GM19023 (cell line): ENCODE results near the gene SEC62.
A peak's percentile ranks its signal among the peaks of the same experiment; 100 is the strongest.

Experiments used
- ATAC-seq: cut with Tn5 transposase; IDR thresholded peaks from one replicate; pipeline ENCODE4 v1.9.1; 2021; ENCODE audit warnings: mild to moderate bottlenecking, moderate library complexity; ENCODE audit not compliant: unreplicated experiment

SEC62 gene

GRCh38 chr3:169966951-169967915, 626 bp downstream of the SEC62 start:
- ATAC-seq = peak; percentile 56

- ATAC-seq = no peak
Measured at GRCh38 chr3:169968224-169968885, 1.7 kb downstream of the SEC62 start.

- ATAC-seq = no peak
Measured at GRCh38 chr3:169969174-169970095, 2.8 kb downstream of the SEC62 start.

- ATAC-seq = no peak
Measured at GRCh38 chr3:169970847-169971246, 4.2 kb downstream of the SEC62 start.

- ATAC-seq = no peak
Measured at GRCh38 chr3:169971522-169971921, 4.9 kb downstream of the SEC62 start.

- no peak for ATAC-seq
Measured at GRCh38 chr3:169980055-169980454, 13.4 kb downstream of the SEC62 start.

GRCh38 chr3:169984292-169984691, 17.7 kb downstream of the SEC62 start:
- ATAC-seq = no peak

GRCh38 chr3:169990431-169990830, 23.8 kb downstream of the SEC62 start:
- no peak for ATAC-seq

GRCh38 chr3:169992156-169992555, 25.5 kb downstream of the SEC62 start:
- ATAC-seq = no peak

GRCh38 chr3:169992781-169993180, 26.2 kb downstream of the SEC62 start:
- ATAC-seq = no peak

- no peak for ATAC-seq
Measured at GRCh38 chr3:169993761-169994160, 27.2 kb downstream of the SEC62 start.

- no peak for ATAC-seq
Measured at GRCh38 chr3:169996063-169996462, 29.5 kb downstream of the SEC62 start.

GRCh38 chr3:169998668-169999131, 32.1 kb downstream of the SEC62 start:
- peak; percentile 23 for ATAC-seq

GRCh38 chr3:169999433-169999832, 32.8 kb downstream of the SEC62 start:
- peak; percentile 90 for ATAC-seq

GRCh38 chr3:170000051-170000450, 33.4 kb downstream of the SEC62 start:
- ATAC-seq = no peak

GRCh38 chr3:170002231-170002630, 35.6 kb downstream of the SEC62 start:
- ATAC-seq = no peak

- ATAC-seq = no peak
Measured at GRCh38 chr3:170002879-170003278, 36.3 kb downstream of the SEC62 start.

- no peak for ATAC-seq
Measured at GRCh38 chr3:170003881-170004356, 37.3 kb downstream of the SEC62 start.

GRCh38 chr3:170007031-170007663, 40.5 kb downstream of the SEC62 start:
- ATAC-seq = peak; percentile 89

- no peak for ATAC-seq
Measured at GRCh38 chr3:170010498-170010897, 43.9 kb downstream of the SEC62 start.
